ENCODE data around the gene KLHL17.

- TF ChIP-seq MAX (IDR thresholded peaks at IDR 0.05; ENCODE audit: low read depth, low read length) (no peak), CTCF (IDR thresholded peaks at IDR 0.05 in 2 of 3, conservative IDR thresholded peaks at IDR 0.05 in 1 of 3; ENCODE audit: control insufficient read depth in 2 of 3, extremely low read depth in 1 of 3, insufficient read depth in 1 of 3, low read depth in 3 of 3, low read length in 3 of 3) (no peak), ZBTB40 (IDR thresholded peaks at IDR 0.05; ENCODE audit: borderline replicate concordance) (no peak), SUZ12 (IDR thresholded peaks at IDR 0.05; ENCODE audit: unreplicated experiment) (no peak), EED (IDR thresholded peaks at IDR 0.05; ENCODE audit: low read depth) (no peak), TARDBP (IDR thresholded peaks at IDR 0.05; ENCODE audit: borderline replicate concordance) (no peak), STAT1 (conservative IDR thresholded peaks at IDR 0.05) (no peak), USF2 (IDR thresholded peaks at IDR 0.05; ENCODE audit: borderline replicate concordance, low read depth, low read length) (no peak), BACH1 (IDR thresholded peaks at IDR 0.05; ENCODE audit: borderline replicate concordance) (no peak), TBL1XR1 (IDR thresholded peaks at IDR 0.05; ENCODE audit: low read depth, low read length) (no peak)
These were observed 4.9 kb upstream of the KLHL17 start for GRCh38 chr1:955474-955873.
